Thyroid gland (tissue), 4 donors: ENCODE measurements around the gene C8G. TPM values are rescaled to one million over a fixed set of nuclear protein-coding genes. Genes with fewer than 3 reads are reported as not detected.
A peak's percentile ranks its signal among the peaks of the same experiment; 100 is the strongest.

Experiments
- DNase-seq, 2 donors: peaks; one replicate each; pipeline ENCODE4 v3.0.0-alpha.2; 2019
- H3K27ac ChIP-seq, 3 donors: fragments of 200-600 bp; sonication (generic); 1 replicate in 2 of 3; 2 replicates in 1 of 3; pipeline ENCODE4 v1.5.1; 2016 to 2019; ENCODE audit warnings: mild to moderate bottlenecking in 1 of 3, moderate library complexity in 1 of 3
- H3K27me3 ChIP-seq: fragments of 200-600 bp; sonication (generic); one replicate; pipeline ENCODE4 v1.5.1; 2019
- H3K36me3 ChIP-seq, 2 donors: fragments of 200-600 bp; sonication (generic); one replicate each; pipeline ENCODE4 v1.5.1; 2016 to 2019
- H3K4me1 ChIP-seq, 2 donors: fragments of 200-600 bp; sonication (generic); one replicate each; pipeline ENCODE4 v1.5.1; 2017 to 2019
- H3K4me3 ChIP-seq, 3 donors: fragments of 200-600 bp; sonication (generic); replicated peaks in 1 of 3; 1 replicate in 2 of 3; 2 replicates in 1 of 3; pipeline ENCODE4 v1.5.1; 2016; ENCODE audit warnings: mild to moderate bottlenecking in 1 of 3
- H3K9me3 ChIP-seq: fragments of 200-600 bp; sonication (generic); one replicate; pipeline ENCODE4 v1.5.1; 2017
- CTCF ChIP-seq, 6 experiments: fragments of 200-600 bp in 3 of 6; fragments of 450-650 bp in 3 of 6; sonication (generic) in 3 of 6; IDR thresholded peaks; one replicate each; pipeline ENCODE4 v1.5.1; 2016 to 2019; ENCODE audit warnings: antibody characterized with exemption in 6 of 6, mild to moderate bottlenecking in 2 of 6, inconsistent platforms in 1 of 6, moderate library complexity in 1 of 6
- POLR2A ChIP-seq, 2 donors: fragments of 450-650 bp; IDR thresholded peaks; one replicate each; pipeline ENCODE4 v1.6.1; 2017; ENCODE audit warnings: antibody characterized with exemption in 2 of 2, mild to moderate bottlenecking in 2 of 2, moderate library complexity in 1 of 2
- WGBS, 2 donors: methylation state at CpG; one replicate each; pipeline ENCODE4 v1.1.5; 2017; 5-methylcytosine and 5-hydroxymethylcytosine counted together
- intact Hi-C: fragments of 100-400 bp; cut with DNase I; formaldehyde crosslinking; loops from one replicate; pipeline ENCODE4 v1.15.1; 2023
- total RNA-seq, 4 donors: library from RNA; depleted of rRNA; stranded (reverse); fragments of >200 nt; gene quantifications; one replicate each; pipeline ENCODE4 v1.2.3, GENCODE V29; 2016

Gene C8G
- total RNA-seq, 4 donors from 2014 or later: 1.8 TPM; not detected in 3

GRCh38 chr9:136949817-136950655 is 5.0 kb downstream of the C8G start:
- intact Hi-C loops: loop anchor here (2.0 to 5.0 kb wide), 3 partner anchors 47 to 143 kb away; partner anchors contain the start of genes CLIC3 and RABL6
- no peaks in the 10 kb centered on the region for H3K27me3 ChIP-seq
- peak overlapping the region in 2 of 3 donors; percentile 38 to 53 for H3K4me3 ChIP-seq
- peaks cover 57 to 80% of the 10 kb centered on the region in 2 donors for H3K4me1 ChIP-seq
- peak overlapping the region; percentile 78 to 96 (median 95) for H3K27ac ChIP-seq
- peak in 1 of 2 donors; percentile 98 for TF ChIP-seq POLR2A (IDR thresholded peaks at IDR 0.05)
- TF ChIP-seq CTCF (IDR thresholded peaks at IDR 0.05): peak in 4 of 6 experiments; percentile 28 to 48 (median 39)
- H3K36me3 ChIP-seq: no peaks in the 10 kb centered on the region
- no peaks in the 10 kb centered on the region for H3K9me3 ChIP-seq
- 3 to 14% methylated on average over 8 to 14 of the region's 63 CpGs for WGBS, 2 donors
- peak; percentile 99 for DNase-seq

GRCh38 chr9:136950656-136951276 is 5.7 kb downstream of the C8G start:
- Histone ChIP-seq H3K4me1 (peaks cover 56 to 76% of the 10 kb centered on the region in 2 donors), H3K27me3 (no peaks in the 10 kb centered on the region), H3K36me3 (no peaks in the 10 kb centered on the region), H3K4me3 (peak overlapping the region in 2 of 3 donors; percentile 2 to 53), H3K9me3 (no peaks in the 10 kb centered on the region), H3K27ac (peak overlapping the region; percentile 78 to 96 (median 95))
- WGBS, 2 donors: 36 to 67% methylated on average over 3 to 9 of the region's 9 CpGs
- intact Hi-C loops: loop anchor here (5.0 kb wide), 1 partner anchor 47 kb away; the partner anchor contains the start of gene CLIC3
- TF ChIP-seq POLR2A (IDR thresholded peaks at IDR 0.05) (no peak), CTCF (IDR thresholded peaks at IDR 0.05) (no peak)
- peak; percentile 79 to 83 for DNase-seq

- DNase-seq: peak; percentile 89 to 94
- intact Hi-C loops: loop anchor here (5.0 kb wide), 1 partner anchor 46 kb away; the partner anchor contains the start of gene CLIC3
- Histone ChIP-seq H3K27ac (peak within 1 kb of the TSS; percentile 78 to 96 (median 95)), H3K27me3 (no peaks in the 10 kb centered on the region), H3K36me3 (no peaks in the 10 kb centered on the region), H3K4me1 (peaks cover 52 to 66% of the 10 kb centered on the region in 2 donors), H3K9me3 (no peaks in the 10 kb centered on the region), H3K4me3 (peak within 1 kb of the TSS in 1 of 3 donors; percentile 23)
- 34 to 44% methylated on average over 5 to 14 of the region's 14 CpGs for WGBS, 2 donors
- TF ChIP-seq POLR2A (IDR thresholded peaks at IDR 0.05): peak in 1 of 2 donors; percentile 76
- no peak for TF ChIP-seq CTCF (IDR thresholded peaks at IDR 0.05)
Measured at GRCh38 chr9:136951541-136952320, 6.7 kb downstream of the C8G start, which contains the start of gene LCN12. Gene LCN12, plus strand, starts transcription at chr9:136952273. Its CDS starts 55 bp downstream, at chr9:136952328.

GRCh38 chr9:136952321-136952850 is 7.3 kb downstream of the C8G start:
- WGBS, 2 donors: 51% methylated on average over 6 of the region's 15 CpGs; no CpG with 5 or more reads in 1 of the 2 donors
- Histone ChIP-seq H3K27ac (peak overlapping the region; percentile 78 to 96 (median 95)), H3K4me3 (peak overlapping the region in 1 of 3 donors; percentile 23), H3K4me1 (peaks cover 45 to 60% of the 10 kb centered on the region in 2 donors), H3K9me3 (no peaks in the 10 kb centered on the region), H3K36me3 (no peaks in the 10 kb centered on the region), H3K27me3 (no peaks in the 10 kb centered on the region)
- no peak for TF ChIP-seq CTCF (IDR thresholded peaks at IDR 0.05)
- no peak for TF ChIP-seq POLR2A (IDR thresholded peaks at IDR 0.05)
- DNase-seq: peak in 1 of 2 donors; percentile 77
- intact Hi-C loops: loop anchor here (5.0 kb wide), 1 partner anchor 45 kb away; the partner anchor contains the start of gene CLIC3
